ENCODE measurements around the gene ROBO2. TPM values are rescaled to one million over a fixed set of nuclear protein-coding genes. Genes with fewer than 3 reads are reported as not detected.

Gene ROBO2
- total RNA-seq, 6 experiments from 2014 or later: 0.09 to 0.36 (median 0.20) TPM

DNA sequence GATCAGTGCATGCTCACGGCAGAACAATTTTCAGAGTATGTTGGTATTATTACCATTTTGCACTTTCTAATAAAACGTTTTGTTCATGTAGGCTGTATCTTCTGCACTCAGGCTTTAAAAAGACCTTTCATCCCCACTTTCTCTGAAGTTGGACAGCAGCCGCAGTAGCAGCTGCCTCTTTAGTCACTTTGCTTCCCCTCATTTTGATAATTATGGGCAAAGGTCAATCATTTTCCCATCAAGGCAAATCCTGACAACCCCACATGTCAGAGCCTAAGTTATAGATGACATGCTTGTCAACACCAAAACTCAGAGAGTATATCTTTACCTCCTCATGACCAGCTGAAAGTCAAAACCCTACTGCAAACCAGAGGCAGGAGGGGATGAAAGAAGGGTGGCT lies 99.7 kb downstream of the ROBO2 start:
- H3K9me3 Mint-ChIP-seq: peaks cover 23% of the 10 kb centered on the region
- no peaks in the 10 kb centered on the region for H3K36me3 Mint-ChIP-seq (ENCODE audit: low read depth)
- H3K27ac Mint-ChIP-seq: no peak overlapping the region
- H3K27me3 Mint-ChIP-seq (ENCODE audit: insufficient read depth): no peaks in the 10 kb centered on the region
- no peak for DNase-seq
- no peak overlapping the region for H3K4me3 Mint-ChIP-seq
- TF ChIP-seq, protein P1, sequence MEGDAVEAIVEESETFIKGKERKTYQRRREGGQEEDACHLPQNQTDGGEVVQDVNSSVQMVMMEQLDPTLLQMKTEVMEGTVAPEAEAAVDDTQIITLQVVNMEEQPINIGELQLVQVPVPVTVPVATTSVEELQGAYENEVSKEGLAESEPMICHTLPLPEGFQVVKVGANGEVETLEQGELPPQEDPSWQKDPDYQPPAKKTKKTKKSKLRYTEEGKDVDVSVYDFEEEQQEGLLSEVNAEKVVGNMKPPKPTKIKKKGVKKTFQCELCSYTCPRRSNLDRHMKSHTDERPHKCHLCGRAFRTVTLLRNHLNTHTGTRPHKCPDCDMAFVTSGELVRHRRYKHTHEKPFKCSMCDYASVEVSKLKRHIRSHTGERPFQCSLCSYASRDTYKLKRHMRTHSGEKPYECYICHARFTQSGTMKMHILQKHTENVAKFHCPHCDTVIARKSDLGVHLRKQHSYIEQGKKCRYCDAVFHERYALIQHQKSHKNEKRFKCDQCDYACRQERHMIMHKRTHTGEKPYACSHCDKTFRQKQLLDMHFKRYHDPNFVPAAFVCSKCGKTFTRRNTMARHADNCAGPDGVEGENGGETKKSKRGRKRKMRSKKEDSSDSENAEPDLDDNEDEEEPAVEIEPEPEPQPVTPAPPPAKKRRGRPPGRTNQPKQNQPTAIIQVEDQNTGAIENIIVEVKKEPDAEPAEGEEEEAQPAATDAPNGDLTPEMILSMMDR (IDR thresholded peaks at IDR 0.05): no peak
- H3K4me1 Mint-ChIP-seq (ENCODE audit: low read depth): no peaks in the 10 kb centered on the region

DNA sequence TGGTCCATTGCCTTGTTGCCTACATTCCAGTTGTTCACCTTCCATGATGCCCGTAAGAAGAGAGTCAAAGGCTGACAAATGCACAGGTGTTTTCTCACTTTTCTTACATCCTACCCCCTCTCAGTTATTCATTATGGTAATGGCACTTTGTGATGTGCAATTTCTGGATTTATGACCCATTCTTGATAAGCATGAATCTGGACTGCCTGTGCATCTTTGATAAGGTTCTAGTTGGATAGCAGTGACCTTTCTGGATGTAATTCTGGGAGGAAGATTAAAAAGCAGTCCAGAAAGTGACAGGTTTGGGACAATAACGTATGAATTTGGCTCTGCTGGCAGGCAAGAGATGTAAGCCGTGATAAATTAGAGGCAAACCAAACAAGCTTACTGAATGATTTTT lies 101.5 kb downstream of the ROBO2 start:
- DNase-seq: no peak
- peaks cover 31% of the 10 kb centered on the region for H3K9me3 Mint-ChIP-seq
- H3K36me3 Mint-ChIP-seq (ENCODE audit: low read depth): no peaks in the 10 kb centered on the region; the same call in 1 of the 2 replicates
- TF ChIP-seq, protein P1 (IDR thresholded peaks at IDR 0.05): no peak
- no peaks in the 10 kb centered on the region for H3K4me1 Mint-ChIP-seq (ENCODE audit: low read depth)
- H3K27me3 Mint-ChIP-seq (ENCODE audit: insufficient read depth): no peaks in the 10 kb centered on the region
- H3K27ac Mint-ChIP-seq: no peak overlapping the region
- no peak overlapping the region for H3K4me3 Mint-ChIP-seq

DNA sequence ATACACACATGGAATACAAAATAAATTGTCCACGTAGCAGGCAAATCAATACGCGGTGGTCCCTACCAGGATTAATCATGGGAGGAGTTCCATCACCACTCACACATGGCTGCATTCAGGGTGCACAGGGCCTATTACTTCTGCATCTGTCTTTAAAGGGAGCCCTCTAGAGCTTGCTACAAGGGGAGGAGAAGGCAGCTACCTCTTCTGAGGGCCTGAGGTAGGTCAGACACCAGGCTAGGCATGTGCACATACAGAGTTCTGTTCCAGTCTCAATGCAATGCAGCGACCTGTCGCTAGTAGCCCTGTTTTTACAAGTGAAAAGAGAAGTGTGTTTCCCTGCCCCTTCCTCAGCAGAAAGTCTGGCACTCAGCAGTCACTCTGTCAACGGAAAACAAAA lies 102.7 kb downstream of the ROBO2 start:
- Mint-ChIP-seq H3K27ac (no peak overlapping the region), H3K4me1 (ENCODE audit: low read depth) (no peaks in the 10 kb centered on the region), H3K9me3 (peaks cover 40% of the 10 kb centered on the region), H3K4me3 (no peak overlapping the region), H3K27me3 (ENCODE audit: insufficient read depth) (no peaks in the 10 kb centered on the region), H3K36me3 (ENCODE audit: low read depth) (no peaks in the 10 kb centered on the region; the same call in 1 of the 2 replicates)
- no peak for DNase-seq
- TF ChIP-seq, protein P1 (IDR thresholded peaks at IDR 0.05): no peak

DNA sequence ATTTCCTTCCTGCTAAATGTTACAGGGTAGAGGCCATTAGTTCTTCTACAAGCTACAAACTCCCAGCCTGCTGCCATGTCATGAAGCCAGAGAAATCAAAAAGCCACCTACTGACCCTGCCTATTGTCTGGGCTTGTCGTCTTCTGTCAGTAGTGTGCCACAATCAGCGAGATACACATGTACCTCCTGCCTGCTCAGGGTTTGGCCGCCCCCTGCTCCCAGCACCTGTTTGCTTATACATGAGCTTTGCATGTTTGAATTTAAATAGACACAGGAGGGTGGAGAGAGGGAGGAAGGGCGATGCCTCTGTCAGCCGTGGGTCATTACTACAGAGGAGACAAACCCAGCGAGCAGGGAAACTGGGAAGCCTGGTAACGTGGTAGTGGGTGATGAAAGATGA lies 106.1 kb downstream of the ROBO2 start:
- no peak overlapping the region for H3K4me3 Mint-ChIP-seq
- H3K27me3 Mint-ChIP-seq (ENCODE audit: insufficient read depth): no peaks in the 10 kb centered on the region
- peaks cover 51% of the 10 kb centered on the region for H3K9me3 Mint-ChIP-seq
- no peak overlapping the region for H3K27ac Mint-ChIP-seq
- no peaks in the 10 kb centered on the region; the same call in 1 of the 2 replicates for H3K36me3 Mint-ChIP-seq (ENCODE audit: low read depth)
- TF ChIP-seq, protein P1 (IDR thresholded peaks at IDR 0.05): no peak
- no peak for DNase-seq
- H3K4me1 Mint-ChIP-seq (ENCODE audit: low read depth): no peaks in the 10 kb centered on the region

DNA sequence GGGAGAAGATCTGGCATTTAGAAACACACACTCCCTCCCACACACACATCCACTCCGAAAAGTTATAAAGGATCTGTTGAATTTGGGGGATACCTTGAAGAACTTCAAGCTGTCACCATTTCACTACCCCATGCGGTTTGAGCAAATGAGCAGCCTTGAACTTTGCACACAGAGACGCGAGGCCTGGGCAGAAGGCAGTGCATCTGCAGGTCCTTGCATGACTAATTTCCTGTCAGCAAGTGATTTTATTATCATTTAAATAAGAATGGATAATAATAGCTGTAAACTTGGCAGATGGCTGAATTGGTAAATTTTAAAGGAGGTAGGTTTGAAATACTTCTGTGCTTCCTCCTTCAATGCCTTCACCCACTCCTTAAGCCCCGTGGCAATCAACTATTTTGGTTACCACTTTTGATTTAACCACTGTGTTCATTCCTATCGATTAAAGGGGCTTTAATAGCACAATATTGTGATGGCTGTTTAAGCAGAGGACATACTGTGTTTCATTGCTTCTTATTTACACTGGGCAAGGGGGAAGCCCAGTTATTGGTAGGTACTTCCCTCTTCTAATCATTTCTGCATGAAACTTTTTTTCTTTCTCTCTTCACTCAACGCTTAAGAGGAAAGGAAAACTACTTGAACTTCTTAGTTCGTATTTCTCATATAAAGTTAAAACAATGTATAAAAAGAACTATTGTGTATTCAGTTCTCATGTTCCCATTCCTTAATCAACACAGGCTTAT lies 108.1 kb downstream of the ROBO2 start:
- H3K36me3 Mint-ChIP-seq (ENCODE audit: low read depth): no peaks in the 10 kb centered on the region; the same call in 1 of the 2 replicates
- H3K27ac Mint-ChIP-seq: no peak overlapping the region
- H3K4me1 Mint-ChIP-seq (ENCODE audit: low read depth): no peaks in the 10 kb centered on the region
- no peak for DNase-seq
- H3K27me3 Mint-ChIP-seq (ENCODE audit: insufficient read depth): no peaks in the 10 kb centered on the region
- H3K9me3 Mint-ChIP-seq: peaks cover 49% of the 10 kb centered on the region
- TF ChIP-seq, protein P1 (IDR thresholded peaks at IDR 0.05): no peak
- H3K4me3 Mint-ChIP-seq: no peak overlapping the region

Measured in HFFc6 (cell line).